ENCODE data around the gene AREL1. TPM values are rescaled to one million over a fixed set of nuclear protein-coding genes. Genes with fewer than 3 reads are reported as not detected.
A peak's percentile ranks its signal among the peaks of the same experiment; 100 is the strongest.

Gene AREL1
- polyA plus RNA-seq, 1 donor (not counting 4 experiments of a cell fraction or from before 2014, with no cell fraction given), result 31.2 TPM

DNA sequence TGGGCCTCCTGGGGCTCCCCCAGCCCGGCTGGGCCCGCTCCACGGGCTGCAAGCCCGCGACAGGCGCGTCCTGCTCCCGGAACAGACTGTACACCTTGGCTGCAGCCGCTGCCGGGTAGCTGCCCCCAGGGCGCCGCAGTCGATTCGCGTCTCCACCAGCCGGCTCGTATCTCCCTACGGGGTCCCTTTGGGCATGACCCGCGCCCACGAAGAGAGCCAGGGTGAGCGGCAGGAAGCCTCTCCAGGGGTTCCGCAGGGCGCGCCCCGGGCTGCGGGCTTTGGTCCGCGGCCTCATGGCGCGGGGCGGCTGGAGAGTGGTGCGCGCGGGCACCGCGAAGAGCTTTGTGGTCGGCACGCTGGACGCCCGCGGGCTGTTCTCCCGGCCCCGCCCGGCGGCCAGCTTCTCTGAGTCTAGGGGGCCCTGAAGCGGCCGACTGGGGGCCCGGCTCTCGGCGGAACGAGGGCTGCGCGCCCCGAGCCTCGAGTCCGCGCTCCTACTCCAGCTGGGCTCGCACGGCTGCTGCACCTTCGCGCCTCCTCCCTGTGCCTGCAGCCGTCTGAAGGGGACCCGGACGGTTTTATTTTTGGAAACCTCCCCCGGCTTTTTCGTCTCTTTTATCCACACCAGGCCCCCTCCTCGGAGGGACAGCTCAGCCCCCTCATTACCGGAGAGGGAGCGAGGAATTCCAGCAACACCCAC is 101.1 kb downstream of the AREL1 start, which contains the start of gene LTBP2:
LTBP2 (minus strand) TSS at position 588 of the 700 bp plus-strand sequence; CDS start at position 295, 293 bp downstream.
- Histone ChIP-seq H3K27ac (ENCODE audit: control insufficient read depth, insufficient read depth, low read length) (peak within 1 kb of the TSS; percentile 43), H3K9ac (ENCODE audit: control insufficient read depth, extremely low read depth, insufficient read depth, low read length) (peak within 1 kb of the TSS; percentile 71), H3K9me1 (ENCODE audit: control insufficient read depth, extremely low read depth, insufficient read depth, low read length) (no peaks in the 10 kb centered on the region), H3K4me2 (ENCODE audit: control insufficient read depth, extremely low read depth, insufficient read depth, low read depth, low read length) (peak within 1 kb of the TSS; percentile 77), H3K4me3 (ENCODE audit: control insufficient read depth in 2 of 3, extremely low read depth in 1 of 3, insufficient read depth in 2 of 3, low read depth in 1 of 3, low read length in 3 of 3) (peak within 1 kb of the TSS; percentile 46 to 76 (median 74)), H4K20me1 (ENCODE audit: control insufficient read depth, extremely low read depth, insufficient read depth, low read length) (no peaks in the 10 kb centered on the region), H2AFZ (ENCODE audit: control insufficient read depth, low read length) (peak within 1 kb of the TSS; percentile 51), H3K9me3 (ENCODE audit: control insufficient read depth, low read depth, low read length) (no peaks in the 10 kb centered on the region), H3K4me1 (ENCODE audit: control insufficient read depth, extremely low read depth, insufficient read depth, low read length) (peaks cover 61% of the 10 kb centered on the region), H3K79me2 (ENCODE audit: control insufficient read depth, insufficient read depth, low read length) (peaks cover 45% of the 10 kb centered on the region), H3K27me3 (ENCODE audit: control insufficient read depth, extremely low read depth, insufficient read depth, low read length) (no peaks in the 10 kb centered on the region), H3K36me3 (ENCODE audit: control insufficient read depth in 2 of 2, extremely low read depth in 1 of 2, insufficient read depth in 2 of 2, low read length in 2 of 2) (no peaks in the 10 kb centered on the region)
- TF ChIP-seq, protein P1, sequence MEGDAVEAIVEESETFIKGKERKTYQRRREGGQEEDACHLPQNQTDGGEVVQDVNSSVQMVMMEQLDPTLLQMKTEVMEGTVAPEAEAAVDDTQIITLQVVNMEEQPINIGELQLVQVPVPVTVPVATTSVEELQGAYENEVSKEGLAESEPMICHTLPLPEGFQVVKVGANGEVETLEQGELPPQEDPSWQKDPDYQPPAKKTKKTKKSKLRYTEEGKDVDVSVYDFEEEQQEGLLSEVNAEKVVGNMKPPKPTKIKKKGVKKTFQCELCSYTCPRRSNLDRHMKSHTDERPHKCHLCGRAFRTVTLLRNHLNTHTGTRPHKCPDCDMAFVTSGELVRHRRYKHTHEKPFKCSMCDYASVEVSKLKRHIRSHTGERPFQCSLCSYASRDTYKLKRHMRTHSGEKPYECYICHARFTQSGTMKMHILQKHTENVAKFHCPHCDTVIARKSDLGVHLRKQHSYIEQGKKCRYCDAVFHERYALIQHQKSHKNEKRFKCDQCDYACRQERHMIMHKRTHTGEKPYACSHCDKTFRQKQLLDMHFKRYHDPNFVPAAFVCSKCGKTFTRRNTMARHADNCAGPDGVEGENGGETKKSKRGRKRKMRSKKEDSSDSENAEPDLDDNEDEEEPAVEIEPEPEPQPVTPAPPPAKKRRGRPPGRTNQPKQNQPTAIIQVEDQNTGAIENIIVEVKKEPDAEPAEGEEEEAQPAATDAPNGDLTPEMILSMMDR (optimal IDR thresholded peaks at IDR 0.05 in 1 of 3, IDR thresholded peaks at IDR 0.05 in 1 of 3, conservative IDR thresholded peaks at IDR 0.05 in 1 of 3; ENCODE audit: extremely low read depth in 1 of 3, insufficient read depth in 2 of 3, low read length in 3 of 3), result no peak
- no peak for TF ChIP-seq EZH2 (IDR thresholded peaks at IDR 0.05; ENCODE audit: low read length)
- dilution Hi-C loops (cut with MboI; ENCODE audit: extremely low pct_ligation_motif_present, low sequenced_read_pairs), result no loop called here
- DNase-seq (ENCODE audit: low read depth, low spot score) (no peak), FAIRE-seq (no peak)

Small RNA genes lying within 50 kb of the gene (small RNA-seq; reads per million reads assigned to genes)
- 0 reads per million in 3 experiments for gene RF00409 (ENCODE audit: insufficient read length in 3 of 3, low read depth in 3 of 3, low replicate concordance in 1 of 3)

Other genes with a start within 250 kb of the AREL1 start
- 221 to 278 TPM (median 260 TPM) in 3 replicates for gene NPC2, start 219.8 kb downstream of the AREL1 start, polyA plus RNA-seq
- gene ISCA2, start 219.3 kb downstream of the AREL1 start, polyA plus RNA-seq, result 23.3 to 33.0 TPM (median 26.6 TPM) in 3 replicates
- 23.9 to 40.7 TPM (median 26.6 TPM) in 3 replicates for gene LTBP2, start 100.8 kb downstream of the AREL1 start, polyA plus RNA-seq
- gene FCF1, start 64 bp upstream of the AREL1 start, polyA plus RNA-seq, result 49.0 to 86.8 TPM (median 53.5 TPM) in 3 replicates
- 5.9 to 13.8 TPM (median 10.0 TPM) in 3 replicates for gene YLPM1, start 50.2 kb upstream of the AREL1 start, polyA plus RNA-seq
- gene PROX2, start 163.1 kb upstream of the AREL1 start, polyA plus RNA-seq, result not detected in 3 replicates
- gene DLST, start 168.8 kb upstream of the AREL1 start, polyA plus RNA-seq, result 114 to 151 TPM (median 129 TPM) in 3 replicates
- 0.19 to 1.8 TPM (median 0.69 TPM) in 3 replicates for gene RPS6KL1, start 210.2 kb upstream of the AREL1 start, polyA plus RNA-seq
- 16.5 to 19.0 TPM (median 17.5 TPM) in 3 replicates for gene PGF, start 242.5 kb upstream of the AREL1 start, polyA plus RNA-seq

Measured in keratinocyte (primary cell).